Stimulated activated CD4-positive, alpha-beta T cell treated with anti-CD3 and anti-CD28 coated beads, TNF-alpha, amount 100 ng/mL, for 4 hours (primary cell): ENCODE results near the gene UNC45A.

Experiments
- DNase-seq, 3 experiments: peaks; one replicate each; pipeline ENCODE4 v3.0.0-alpha.2; 2020; ENCODE audit warnings: low read depth in 3 of 3

The UNC45A gene

DNA sequence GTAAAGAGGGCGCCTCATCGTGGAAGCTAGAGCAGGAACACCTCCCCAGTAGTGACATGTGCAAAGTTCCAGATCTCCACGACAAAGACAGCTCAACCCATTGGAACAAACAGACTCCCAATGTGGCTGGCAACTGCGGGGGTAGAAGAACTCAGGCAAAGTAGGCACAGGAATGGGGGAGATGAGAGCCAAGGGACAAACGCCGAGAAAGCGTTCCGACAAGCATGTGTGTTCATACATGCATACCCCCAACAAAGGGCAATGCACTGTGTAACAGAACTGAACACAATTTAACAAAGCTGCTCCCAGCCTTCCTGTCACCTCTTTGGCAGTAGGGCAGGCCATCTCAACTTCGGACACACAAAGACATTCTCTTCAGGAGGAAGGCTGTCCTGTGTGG lies 31.2 kb downstream of the UNC45A start:
- no peak for DNase-seq

GRCh38 chr15:90967206-90967605 lies 32.1 kb downstream of the UNC45A start:
- no peak for DNase-seq

DNA sequence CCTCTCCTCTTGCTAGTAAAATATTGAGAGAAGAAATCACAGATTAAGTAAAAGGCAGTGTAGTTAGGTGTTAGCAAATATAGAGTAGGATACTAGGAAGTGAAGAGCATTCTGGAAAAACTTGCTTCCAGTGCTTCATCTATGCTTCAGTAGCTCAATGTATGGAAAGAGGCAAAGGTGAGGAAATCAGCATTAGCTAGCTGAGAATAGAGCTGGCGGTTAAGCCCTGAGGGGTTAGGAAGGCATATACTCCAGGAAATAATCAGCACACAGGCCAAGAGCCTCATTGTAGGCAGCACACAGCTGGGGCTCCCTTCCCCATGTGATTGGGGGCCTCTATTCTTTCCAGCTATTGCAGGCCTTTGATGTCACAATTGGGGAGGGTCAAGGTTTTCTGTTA lies 33.3 kb downstream of the UNC45A start:
- no peak for DNase-seq

DNA sequence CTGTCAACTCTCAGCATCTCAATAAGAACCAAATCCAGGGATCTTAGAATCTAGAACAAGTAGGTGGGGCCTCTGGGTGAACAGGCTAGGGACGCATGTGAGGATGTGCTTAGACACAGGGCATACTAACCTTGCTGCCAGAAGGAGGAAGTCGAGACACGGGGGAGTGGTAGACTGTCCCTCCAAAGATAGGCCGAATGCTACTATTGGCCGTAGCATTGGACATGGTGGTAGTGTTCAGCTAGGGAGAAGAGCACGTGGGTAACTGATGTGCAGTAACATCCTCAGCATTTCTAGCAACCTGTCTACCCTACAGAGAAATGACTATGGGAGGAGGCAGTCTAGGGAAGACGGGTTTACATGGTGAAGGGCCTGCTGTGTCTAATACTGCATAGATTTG lies 35.2 kb downstream of the UNC45A start:
- DNase-seq: no peak

DNA sequence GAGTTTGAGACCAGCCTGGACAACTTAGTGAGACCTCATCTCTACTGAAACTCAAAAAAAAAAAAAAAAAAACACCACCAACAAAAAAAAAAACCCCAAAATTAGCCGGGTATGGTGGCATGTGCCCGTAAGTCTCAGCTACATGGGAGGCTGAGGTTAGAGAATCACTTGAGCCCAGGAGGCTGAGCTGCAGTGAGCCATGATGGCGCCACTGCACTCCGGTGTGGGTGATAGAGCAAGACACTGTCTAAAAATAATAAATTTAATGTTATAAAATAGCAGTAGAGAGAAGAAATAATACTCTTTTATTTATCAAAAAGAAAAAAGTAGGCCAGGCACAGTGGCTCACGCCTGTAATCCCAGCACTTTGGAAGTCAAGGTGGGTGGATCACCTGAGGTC lies 37.0 kb downstream of the UNC45A start:
- DNase-seq: no peak

DNA sequence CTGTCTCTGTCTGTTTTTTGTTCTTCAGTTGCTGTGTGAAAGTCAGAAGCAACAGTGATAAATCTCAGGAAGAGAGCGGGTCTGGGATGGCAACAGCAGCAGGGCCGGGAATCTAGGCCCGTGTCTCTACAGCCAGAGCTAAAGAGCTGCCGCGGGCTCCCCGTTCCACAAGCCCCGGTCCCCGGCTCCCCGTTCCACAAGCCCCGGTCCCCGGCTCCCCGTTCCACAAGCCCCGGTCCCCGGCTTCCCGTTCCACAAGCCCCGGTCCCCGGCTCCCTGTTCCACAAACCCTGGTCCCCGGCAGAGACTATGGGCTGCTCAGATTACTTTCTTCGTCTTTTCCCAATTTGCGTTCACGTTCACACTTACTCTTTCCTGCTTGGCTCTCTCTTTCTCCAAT lies 39.1 kb downstream of the UNC45A start:
- no peak for DNase-seq

- DNase-seq: no peak
These were observed 44.5 kb downstream of the UNC45A start for GRCh38 chr15:90979582-90979981.

GRCh38 chr15:90981681-90982080 lies 46.6 kb downstream of the UNC45A start:
- no peak for DNase-seq

GRCh38 chr15:90982135-90982534 lies 47.0 kb downstream of the UNC45A start:
- DNase-seq: no peak

GRCh38 chr15:90986790-90987507 lies 51.9 kb downstream of the UNC45A start:
- DNase-seq: no peak

- DNase-seq: no peak
These were observed 52.6 kb downstream of the UNC45A start for GRCh38 chr15:90987561-90988141.

- no peak for DNase-seq
These were observed 53.2 kb downstream of the UNC45A start for GRCh38 chr15:90988296-90988695.

GRCh38 chr15:90989040-90989768 lies 54.1 kb downstream of the UNC45A start:
- DNase-seq: no peak

DNA sequence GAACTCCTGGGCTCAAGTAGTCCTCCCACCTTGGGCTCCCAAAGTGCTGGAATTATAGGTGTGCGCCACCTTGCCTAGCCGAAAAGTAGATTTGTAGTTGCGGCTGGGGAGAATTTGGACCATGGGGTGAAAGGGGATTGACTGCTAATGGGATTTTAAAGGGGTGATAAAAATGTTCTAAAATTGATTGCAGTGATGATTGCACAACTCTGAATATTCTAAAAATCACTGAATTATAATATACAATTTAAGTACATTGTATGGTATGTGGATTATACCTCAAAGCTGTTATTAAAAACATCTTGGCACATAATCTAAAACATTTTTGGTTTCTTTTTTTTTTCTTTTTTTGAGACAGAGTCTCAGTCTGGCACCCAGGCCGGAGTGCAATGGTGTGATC lies 55.4 kb downstream of the UNC45A start:
- DNase-seq: no peak

GRCh38 chr15:90991587-90992285 lies 56.7 kb downstream of the UNC45A start:
- DNase-seq: no peak

DNA sequence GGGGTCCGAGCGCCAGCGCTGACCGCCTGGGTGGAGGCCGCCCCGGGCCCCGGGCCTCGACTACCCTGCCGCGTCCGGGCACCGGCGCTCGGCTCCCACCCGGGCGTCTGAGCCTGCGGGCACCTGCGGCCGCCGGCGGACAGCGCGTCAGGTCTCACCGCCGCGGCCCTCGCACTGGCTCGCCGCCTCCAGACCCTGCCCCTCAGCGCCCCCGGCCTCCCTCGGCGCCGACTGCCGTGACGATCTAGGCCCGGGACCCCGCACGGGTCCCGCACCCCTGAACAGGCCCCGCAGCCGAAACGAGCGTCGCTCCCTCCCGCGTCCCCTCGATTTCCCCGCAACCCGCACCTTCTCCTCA lies 59.0 kb downstream of the UNC45A start:
- DNase-seq: no peak

- DNase-seq: peak; percentile 92 to 98 (median 94)
These were observed 59.6 kb downstream of the UNC45A start, which contains the start of gene PRC1 for GRCh38 chr15:90994417-90995311. TSS of gene PRC1 (minus strand) at chr15:90994535. CDS start at chr15:90994417, 118 bp downstream.

- DNase-seq: no peak
These were observed 63.7 kb downstream of the UNC45A start for GRCh38 chr15:90998737-90999136.

DNA sequence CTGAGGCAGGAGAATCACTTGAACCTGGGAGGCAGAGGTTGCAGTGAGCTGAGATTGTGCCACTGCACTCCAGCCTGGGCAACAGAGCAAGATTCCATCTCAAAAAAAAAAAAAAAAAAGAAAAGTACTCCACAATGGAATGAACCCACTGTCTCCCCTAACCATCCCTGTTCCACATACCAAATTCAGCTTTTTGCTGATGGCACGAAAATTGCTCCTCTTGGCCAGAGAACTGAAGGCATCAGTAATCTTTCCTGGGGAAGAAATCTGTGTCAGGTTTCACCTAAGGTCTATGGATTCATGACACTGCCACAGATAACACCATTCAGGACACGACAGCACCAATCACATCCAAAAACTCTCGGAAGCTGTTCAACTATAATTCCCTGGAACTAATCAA lies 66.1 kb downstream of the UNC45A start:
- DNase-seq: no peak
